Neural progenitor cell (in vitro differentiated cells): ENCODE results near the gene C19orf33. TPM values are rescaled to one million over a fixed set of nuclear protein-coding genes. Genes with fewer than 3 reads are reported as not detected.

ENCODE experiments used
- DNase-seq: peaks from one replicate; pipeline ENCODE4 v3.0.0-alpha.2; 2016; ENCODE audit warnings: low spot score
- H2AFZ ChIP-seq: fragments of 200-600 bp; sonication (generic); replicated peaks from 2 replicates; pipeline ENCODE4 v1.6.1; 2016; ENCODE audit warnings: antibody characterized with exemption
- H3F3A ChIP-seq: fragments of 200-600 bp; sonication (generic); 2 replicates; pipeline ENCODE4 v1.6.1; 2016; ENCODE audit warnings: antibody characterized with exemption, low read depth
- H3K27ac ChIP-seq: fragments of 200-600 bp; sonication (generic); 2 replicates; pipeline ENCODE4 v1.5.1; 2016; ENCODE audit warnings: mild to moderate bottlenecking
- H3K27me3 ChIP-seq: fragments of 200-600 bp; sonication (generic); 2 replicates; pipeline ENCODE4 v1.6.1; 2016; ENCODE audit warnings: mild to moderate bottlenecking, moderate library complexity
- H3K36me3 ChIP-seq: fragments of 200-600 bp; sonication (generic); 2 replicates; pipeline ENCODE4 v1.5.1; 2016
- H3K4me1 ChIP-seq: fragments of 200-600 bp; sonication (generic); 2 replicates; pipeline ENCODE4 v1.6.1; 2016; ENCODE audit warnings: mixed run types
- H3K4me2 ChIP-seq: fragments of 200-600 bp; sonication (generic); 2 replicates; pipeline ENCODE4 v1.6.1; 2016
- H3K4me3 ChIP-seq: fragments of 200-600 bp; sonication (generic); 2 replicates; pipeline ENCODE4 v1.5.1; 2016
- H3K79me2 ChIP-seq: fragments of 200-600 bp; sonication (generic); 2 replicates; pipeline ENCODE4 v1.6.1; 2016; ENCODE audit warnings: low read depth
- H3K9ac ChIP-seq: fragments of 200-600 bp; sonication (generic); 2 replicates; pipeline ENCODE4 v1.6.1; 2016
- H3K9me3 ChIP-seq: fragments of 200-600 bp; sonication (generic); 2 replicates; pipeline ENCODE4 v1.5.1; 2016; ENCODE audit warnings: low read depth
- H4K20me1 ChIP-seq: fragments of 200-600 bp; sonication (generic); 2 replicates; pipeline ENCODE4 v1.6.1; 2016; ENCODE audit warnings: low read depth
- H3K27ac Mint-ChIP-seq: 3 replicates; pipeline ENCODE4 v1.8.0; 2021; ENCODE audit warnings: mixed read lengths
- H3K27me3 Mint-ChIP-seq: 2 replicates; pipeline ENCODE4 v1.8.0; 2022; ENCODE audit warnings: low read depth, mild to moderate bottlenecking, inconsistent platforms, moderate library complexity, mixed read lengths; ENCODE audit not compliant: insufficient read depth
- H3K36me3 Mint-ChIP-seq: 3 replicates; pipeline ENCODE4 v1.8.0; 2021; ENCODE audit warnings: mixed read lengths
- H3K4me1 Mint-ChIP-seq: 3 replicates; pipeline ENCODE4 v1.8.0; 2021; ENCODE audit warnings: mixed read lengths
- H3K4me3 Mint-ChIP-seq: 3 replicates; pipeline ENCODE4 v1.8.0; 2021; ENCODE audit warnings: mild to moderate bottlenecking, moderate library complexity, mixed read lengths
- H3K9me3 Mint-ChIP-seq: 3 replicates; pipeline ENCODE4 v1.8.0; 2020; ENCODE audit warnings: mixed read lengths
- CTCF ChIP-seq: fragments of 200-600 bp; sonication (generic); IDR thresholded peaks from 2 replicates; pipeline ENCODE4 v1.5.1; 2017; ENCODE audit warnings: antibody characterized with exemption, mild to moderate bottlenecking
- EZH2 ChIP-seq: fragments of 200-600 bp; sonication (generic); IDR thresholded peaks from 2 replicates; pipeline ENCODE4 v1.6.1; 2017; ENCODE audit warnings: antibody characterized with exemption, mild to moderate bottlenecking, moderate library complexity
- EZH2phosphoT487 ChIP-seq: fragments of 200-600 bp; sonication (generic); IDR thresholded peaks from 2 replicates; pipeline ENCODE4 v1.6.1; 2017; ENCODE audit warnings: antibody characterized with exemption
- total RNA-seq: library from RNA; depleted of rRNA; stranded (reverse); fragments of >200 nt; gene quantifications from 2 replicates; pipeline ENCODE4 v1.2.3, GENCODE V29; 2015; ENCODE audit warnings: low replicate concordance

The C19orf33 gene
- total RNA-seq, 1 donor from 2014 or later = not detected

DNA sequence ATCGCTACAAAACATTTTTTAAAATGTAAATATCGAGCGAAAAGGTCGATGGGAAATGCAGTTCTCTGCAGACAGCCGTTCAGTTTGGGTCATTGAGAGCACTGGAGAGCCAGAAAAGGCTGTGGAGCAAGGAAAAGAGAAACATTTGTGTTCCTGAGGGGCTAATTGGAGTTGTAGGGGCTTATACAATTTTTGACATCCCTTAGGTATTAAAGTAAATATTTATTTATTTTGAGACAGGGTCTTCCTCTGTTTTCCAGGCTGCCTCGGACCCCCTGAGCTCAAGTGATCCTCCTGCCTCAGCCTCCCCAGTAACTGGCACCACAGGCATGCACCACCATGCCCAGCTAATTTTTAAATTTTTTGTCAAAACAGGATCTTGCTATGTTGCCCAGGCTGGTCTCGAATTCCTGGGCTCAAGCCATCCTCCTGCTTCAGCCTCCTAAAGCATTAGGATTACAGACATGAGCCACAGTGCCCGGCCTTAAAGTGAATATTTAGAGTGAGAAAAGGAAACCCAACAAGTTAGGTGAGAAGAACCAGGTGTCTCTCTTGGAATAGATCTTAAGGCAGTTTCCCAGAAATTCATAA lies 12.5 kb downstream of the C19orf33 start:
- Histone ChIP-seq H2AFZ (peak overlapping the region; percentile 27), H3K36me3 (no peaks in the 10 kb centered on the region), H3F3A (peaks cover 34% of the 10 kb centered on the region), H4K20me1 (no peaks in the 10 kb centered on the region), H3K27me3 (peaks cover 53% of the 10 kb centered on the region), H3K79me2 (peaks cover 13% of the 10 kb centered on the region), H3K9me3 (no peaks in the 10 kb centered on the region), H3K4me1 (peaks cover 14% of the 10 kb centered on the region), H3K9ac (no peak overlapping the region), H3K4me3 (peak overlapping the region; percentile 57), H3K4me2 (peak overlapping the region; percentile 54), H3K27ac (no peak overlapping the region)
- Mint-ChIP-seq H3K4me1 (peaks cover 12% of the 10 kb centered on the region), H3K27me3 (peaks cover 52% of the 10 kb centered on the region), H3K4me3 (peak overlapping the region; percentile 91), H3K27ac (peak overlapping the region; percentile 66), H3K9me3 (no peaks in the 10 kb centered on the region), H3K36me3 (no peaks in the 10 kb centered on the region)
- no peak for DNase-seq
- TF ChIP-seq EZH2 = no peak
- TF ChIP-seq EZH2phosphoT487 = no peak
- TF ChIP-seq CTCF = no peak

DNA sequence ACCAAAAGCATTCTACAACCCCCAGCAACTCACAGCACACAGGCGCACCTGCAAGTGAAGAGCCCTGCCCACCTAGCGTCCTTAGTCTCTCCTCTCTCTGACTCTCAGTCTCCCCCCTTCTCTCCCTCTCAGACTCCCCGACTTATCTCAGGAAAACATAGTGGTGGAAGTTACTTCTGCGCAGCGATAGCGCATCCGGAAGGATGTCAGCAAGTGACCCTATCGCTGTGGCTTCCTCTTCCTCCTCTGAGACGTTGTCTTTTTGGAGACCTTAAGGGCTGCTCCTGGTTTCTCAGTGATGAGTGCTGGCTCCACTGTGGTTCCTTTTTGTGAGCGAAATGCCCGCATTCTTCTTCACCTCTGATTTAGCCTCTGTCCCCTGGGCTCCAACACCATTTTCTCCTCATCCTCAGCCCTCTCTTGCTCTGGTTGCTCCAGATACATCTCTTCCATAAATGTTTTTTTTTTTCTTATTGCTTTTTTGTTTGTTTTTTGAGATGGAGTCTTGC lies 13.1 kb downstream of the C19orf33 start:
- no peak overlapping the region for H2AFZ ChIP-seq
- DNase-seq = no peak
- no peaks in the 10 kb centered on the region for H3K9me3 ChIP-seq
- H4K20me1 ChIP-seq = no peaks in the 10 kb centered on the region
- no peaks in the 10 kb centered on the region for H3K36me3 ChIP-seq
- H3K9ac ChIP-seq = no peak overlapping the region
- Mint-ChIP-seq H3K27ac (peak overlapping the region; percentile 19), H3K4me1 (peaks cover 12% of the 10 kb centered on the region), H3K9me3 (no peaks in the 10 kb centered on the region), H3K36me3 (no peaks in the 10 kb centered on the region), H3K4me3 (peak overlapping the region; percentile 91), H3K27me3 (peaks cover 57% of the 10 kb centered on the region)
- H3K79me2 ChIP-seq = peaks cover 13% of the 10 kb centered on the region
- H3F3A ChIP-seq = peaks cover 34% of the 10 kb centered on the region
- no peak overlapping the region for H3K4me2 ChIP-seq
- peaks cover 17% of the 10 kb centered on the region for H3K4me1 ChIP-seq
- H3K4me3 ChIP-seq = no peak overlapping the region
- TF ChIP-seq EZH2 (no peak), CTCF (no peak), EZH2phosphoT487 (no peak)
- H3K27ac ChIP-seq = no peak overlapping the region
- H3K27me3 ChIP-seq = peaks cover 57% of the 10 kb centered on the region

DNA sequence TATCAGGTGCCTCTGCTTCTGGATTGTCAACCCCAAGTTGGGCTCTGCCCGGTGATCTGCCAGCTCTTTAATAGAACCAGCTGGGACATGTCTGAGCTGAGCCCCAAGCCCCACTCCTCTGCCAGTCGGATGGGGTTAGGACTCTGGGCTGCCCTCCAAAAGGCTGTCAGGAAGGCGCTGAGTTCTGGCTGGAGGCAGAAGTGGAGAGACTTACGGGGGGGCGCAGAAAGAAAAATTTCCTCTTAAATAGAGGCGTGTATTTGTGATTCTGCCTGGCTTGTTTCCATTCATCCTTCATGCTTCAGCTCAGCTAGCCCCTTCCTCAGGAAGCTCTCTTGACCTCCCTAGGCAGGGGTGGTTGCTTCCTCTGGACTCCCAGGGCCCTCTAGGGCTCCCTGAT lies 14.6 kb downstream of the C19orf33 start:
- peaks cover 9% of the 10 kb centered on the region for H3K4me1 Mint-ChIP-seq

More for the DNA sequence above, 14.6 kb downstream of the C19orf33 start:
- peaks cover 57% of the 10 kb centered on the region for H3K27me3 ChIP-seq
- no peak overlapping the region for H3K4me2 ChIP-seq
- H3K9ac ChIP-seq = no peak overlapping the region
- H3K4me1 ChIP-seq = peaks cover 17% of the 10 kb centered on the region
- Mint-ChIP-seq H3K27ac (no peak overlapping the region), H3K36me3 (no peaks in the 10 kb centered on the region), H3K9me3 (no peaks in the 10 kb centered on the region), H3K4me3 (peak overlapping the region; percentile 81), H3K27me3 (peaks cover 62% of the 10 kb centered on the region)
- no peak overlapping the region for H3K4me3 ChIP-seq
- H3K9me3 ChIP-seq = no peaks in the 10 kb centered on the region
- H3K27ac ChIP-seq = no peak overlapping the region
- H3K36me3 ChIP-seq = no peaks in the 10 kb centered on the region
- H4K20me1 ChIP-seq = no peaks in the 10 kb centered on the region
- no peak for TF ChIP-seq EZH2phosphoT487
- TF ChIP-seq CTCF = no peak
- no peak for TF ChIP-seq EZH2
- no peak for DNase-seq
- peaks cover 34% of the 10 kb centered on the region for H3F3A ChIP-seq
- H2AFZ ChIP-seq = no peak overlapping the region
- peaks cover 13% of the 10 kb centered on the region for H3K79me2 ChIP-seq
